ENCODE data around the gene IKBKG.

DNA sequence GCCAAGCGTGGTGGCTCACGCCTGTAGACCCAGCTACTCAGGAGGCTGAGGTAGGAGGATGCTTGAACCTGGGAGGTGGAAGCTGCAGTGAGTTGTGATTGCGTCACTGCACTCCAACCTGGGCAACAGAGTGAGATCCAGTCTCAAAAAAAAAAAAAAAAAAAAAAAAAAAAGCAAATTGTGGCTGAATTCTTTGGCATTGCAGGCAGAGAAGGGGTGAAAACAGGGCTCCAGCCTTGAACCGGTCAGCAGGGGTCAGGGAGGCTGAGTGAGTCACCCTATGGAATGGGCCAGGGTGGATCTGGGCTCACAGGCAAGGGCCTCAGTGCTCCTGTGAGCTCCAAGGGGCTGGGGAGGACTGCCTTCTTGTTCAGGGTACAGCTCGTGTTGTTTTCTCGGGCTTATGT, 18.2 kb upstream of the IKBKG start:
- TF ChIP-seq, protein P1, sequence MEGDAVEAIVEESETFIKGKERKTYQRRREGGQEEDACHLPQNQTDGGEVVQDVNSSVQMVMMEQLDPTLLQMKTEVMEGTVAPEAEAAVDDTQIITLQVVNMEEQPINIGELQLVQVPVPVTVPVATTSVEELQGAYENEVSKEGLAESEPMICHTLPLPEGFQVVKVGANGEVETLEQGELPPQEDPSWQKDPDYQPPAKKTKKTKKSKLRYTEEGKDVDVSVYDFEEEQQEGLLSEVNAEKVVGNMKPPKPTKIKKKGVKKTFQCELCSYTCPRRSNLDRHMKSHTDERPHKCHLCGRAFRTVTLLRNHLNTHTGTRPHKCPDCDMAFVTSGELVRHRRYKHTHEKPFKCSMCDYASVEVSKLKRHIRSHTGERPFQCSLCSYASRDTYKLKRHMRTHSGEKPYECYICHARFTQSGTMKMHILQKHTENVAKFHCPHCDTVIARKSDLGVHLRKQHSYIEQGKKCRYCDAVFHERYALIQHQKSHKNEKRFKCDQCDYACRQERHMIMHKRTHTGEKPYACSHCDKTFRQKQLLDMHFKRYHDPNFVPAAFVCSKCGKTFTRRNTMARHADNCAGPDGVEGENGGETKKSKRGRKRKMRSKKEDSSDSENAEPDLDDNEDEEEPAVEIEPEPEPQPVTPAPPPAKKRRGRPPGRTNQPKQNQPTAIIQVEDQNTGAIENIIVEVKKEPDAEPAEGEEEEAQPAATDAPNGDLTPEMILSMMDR (IDR thresholded peaks at IDR 0.05): no peak
- TF ChIP-seq EP300 (IDR thresholded peaks at IDR 0.05): no peak
- no peak for TF ChIP-seq POLR2A (IDR thresholded peaks at IDR 0.05)

All from ovary (tissue), 3 donors.